HFFc6 (cell line): ENCODE measurements around the gene HOXC13. TPM values are rescaled to one million over a fixed set of nuclear protein-coding genes. Genes with fewer than 3 reads are reported as not detected.

Experiments
- DNase-seq: peaks from one replicate; pipeline ENCODE4 v3.0.0-alpha.2; 2018
- H3K27ac Mint-ChIP-seq: 2 replicates; pipeline ENCODE4 v1.8.0; 2020; ENCODE audit warnings: mild to moderate bottlenecking, mixed read lengths
- H3K27me3 Mint-ChIP-seq: 2 replicates; pipeline ENCODE4 v1.8.0; 2021; ENCODE audit warnings: mild to moderate bottlenecking, moderate library complexity, mixed read lengths; ENCODE audit not compliant: insufficient read depth
- H3K36me3 Mint-ChIP-seq: 2 replicates; pipeline ENCODE4 v1.8.0; 2021; ENCODE audit warnings: low read depth, mixed read lengths
- H3K4me1 Mint-ChIP-seq: 2 replicates; pipeline ENCODE4 v1.8.0; 2020; ENCODE audit warnings: low read depth, mixed read lengths
- H3K4me3 Mint-ChIP-seq: 2 replicates; pipeline ENCODE4 v1.8.0; 2020; ENCODE audit warnings: mild to moderate bottlenecking, moderate library complexity, mixed read lengths
- H3K9me3 Mint-ChIP-seq: 2 replicates; pipeline ENCODE4 v1.8.0; 2020; ENCODE audit warnings: mild to moderate bottlenecking, mixed read lengths
- CTCF ChIP-seq: fragments of 200-600 bp; sonication (generic); IDR thresholded peaks from 2 replicates; pipeline ENCODE4 v1.5.0; 2021; ENCODE audit warnings: antibody characterized with exemption, mild to moderate bottlenecking
- total RNA-seq, 6 experiments: library from RNA; stranded (reverse); fragmentation: NEBNext Ultra II Directional; extraction: Animal tissue kit (Norgen Biotek cat#: 25700); gene quantifications; 2 replicates in 1 of 6; 3 replicates in 5 of 6; pipeline ENCODE4 v1.2.3, GENCODE V29; 2021

The HOXC13 gene
- total RNA-seq, 6 experiments from 2014 or later = not detected

GRCh38 chr12:53929527-53929926 lies 9.1 kb upstream of the HOXC13 start:
- TF ChIP-seq CTCF = no peak
- Mint-ChIP-seq H3K4me3 (no peak overlapping the region), H3K4me1 (no peaks in the 10 kb centered on the region), H3K9me3 (no peaks in the 10 kb centered on the region), H3K27ac (no peak overlapping the region), H3K36me3 (no peaks in the 10 kb centered on the region), H3K27me3 (peaks cover 76% of the 10 kb centered on the region)
- DNase-seq = no peak

GRCh38 chr12:53930591-53931255 lies 7.9 kb upstream of the HOXC13 start:
- no peaks in the 10 kb centered on the region for H3K9me3 Mint-ChIP-seq
- H3K27ac Mint-ChIP-seq = no peak overlapping the region
- no peak for DNase-seq
- H3K36me3 Mint-ChIP-seq = no peaks in the 10 kb centered on the region
- no peak for TF ChIP-seq CTCF
- peaks cover 5% of the 10 kb centered on the region for H3K4me1 Mint-ChIP-seq
- peaks cover 86% of the 10 kb centered on the region for H3K27me3 Mint-ChIP-seq
- no peak overlapping the region for H3K4me3 Mint-ChIP-seq

- TF ChIP-seq CTCF = no peak
- no peak overlapping the region for H3K4me3 Mint-ChIP-seq
- peaks cover 6% of the 10 kb centered on the region for H3K4me1 Mint-ChIP-seq
- no peaks in the 10 kb centered on the region for H3K9me3 Mint-ChIP-seq
- peaks cover 85% of the 10 kb centered on the region for H3K27me3 Mint-ChIP-seq
- DNase-seq = no peak
- H3K27ac Mint-ChIP-seq = no peak overlapping the region
- no peaks in the 10 kb centered on the region for H3K36me3 Mint-ChIP-seq
Observed at GRCh38 chr12:53931844-53932581, 6.6 kb upstream of the HOXC13 start.

GRCh38 chr12:53932915-53933314 lies 5.7 kb upstream of the HOXC13 start:
- Mint-ChIP-seq H3K9me3 (no peaks in the 10 kb centered on the region), H3K4me1 (peaks cover 6% of the 10 kb centered on the region), H3K27me3 (peaks cover 86% of the 10 kb centered on the region), H3K27ac (no peak overlapping the region), H3K36me3 (no peaks in the 10 kb centered on the region), H3K4me3 (no peak overlapping the region)
- DNase-seq = no peak
- no peak for TF ChIP-seq CTCF

GRCh38 chr12:53935383-53936341 lies 3.0 kb upstream of the HOXC13 start:
- TF ChIP-seq CTCF = no peak
- H3K4me1 Mint-ChIP-seq = peaks cover 6% of the 10 kb centered on the region
- no peak for DNase-seq
- H3K27me3 Mint-ChIP-seq = peaks cover 80% of the 10 kb centered on the region
- peak overlapping the region; percentile 41 for H3K4me3 Mint-ChIP-seq
- H3K27ac Mint-ChIP-seq = no peak overlapping the region
- H3K36me3 Mint-ChIP-seq = no peaks in the 10 kb centered on the region
- H3K9me3 Mint-ChIP-seq = no peaks in the 10 kb centered on the region
